Measurements from ENCODE around the gene SPRR4. TPM values are rescaled to one million over a fixed set of nuclear protein-coding genes. Genes with fewer than 3 reads are reported as not detected.

SPRR4 gene
- total RNA-seq = not detected

DNA sequence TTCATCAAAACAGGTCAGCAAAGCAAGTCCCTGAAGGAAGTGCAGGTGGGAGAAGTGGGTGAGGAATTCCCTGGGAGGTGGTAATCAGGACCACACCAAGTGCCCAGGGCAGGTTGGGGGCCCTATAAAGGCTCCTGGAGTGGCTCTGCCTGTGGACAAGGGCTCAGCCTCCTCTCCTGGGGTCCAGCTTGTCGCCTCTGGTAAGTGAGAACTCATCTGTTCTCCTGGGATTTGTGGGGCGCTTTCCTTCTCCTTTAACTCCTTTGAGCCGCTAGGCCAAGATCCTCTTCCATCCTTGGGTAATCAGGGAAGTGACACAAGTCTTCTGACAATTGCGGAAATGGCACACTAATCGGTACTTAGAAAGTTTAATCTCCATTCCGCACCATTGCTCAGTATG is at the start of gene SPRR4:
TSS of gene SPRR4 (plus strand) at position 154 of the 400 bp plus-strand sequence. CDS start 1,243 bp downstream, outside the sequence.
- ATAC-seq = no peak
- Mint-ChIP-seq H3K4me3 (no peak within 1 kb of the TSS), H3K4me1 (ENCODE audit: low read depth) (no peaks in the 10 kb centered on the region), H3K9me3 (no peaks in the 10 kb centered on the region), H3K27me3 (ENCODE audit: low read depth) (peaks cover 7% of the 10 kb centered on the region), H3K36me3 (ENCODE audit: insufficient read depth) (no peaks in the 10 kb centered on the region)
- DNase-seq = no peak

GRCh38 chr1:152924191-152924590 is 46.3 kb upstream of the SPRR4 start:
- Mint-ChIP-seq H3K4me1 (ENCODE audit: low read depth) (no peaks in the 10 kb centered on the region), H3K36me3 (ENCODE audit: insufficient read depth) (no peaks in the 10 kb centered on the region), H3K27me3 (ENCODE audit: low read depth) (peaks cover 8% of the 10 kb centered on the region), H3K9me3 (no peaks in the 10 kb centered on the region), H3K4me3 (no peak overlapping the region)
- no peak for ATAC-seq
- DNase-seq = no peak

DNA sequence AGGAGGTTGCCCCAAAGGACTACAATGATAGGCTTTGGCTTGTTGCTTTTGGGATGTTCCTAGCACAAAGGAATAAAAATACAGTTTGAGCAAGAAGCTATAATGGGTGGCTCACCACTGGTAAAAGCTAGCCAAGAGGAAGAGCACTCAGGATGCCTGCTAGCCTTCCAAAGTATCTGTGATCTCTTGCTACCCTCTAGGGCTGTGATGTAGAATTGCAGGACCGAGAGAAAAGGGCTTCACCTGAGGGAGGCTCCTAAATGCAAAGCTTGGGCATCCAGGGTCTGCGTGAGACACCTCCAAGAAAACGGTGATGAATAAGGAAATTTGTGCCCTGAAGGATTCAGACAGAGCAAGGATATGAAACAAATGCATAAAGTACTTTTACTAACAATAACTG is 44.4 kb upstream of the SPRR4 start:
- ATAC-seq = no peak
- H3K4me1 Mint-ChIP-seq (ENCODE audit: low read depth) = no peaks in the 10 kb centered on the region
- H3K27me3 Mint-ChIP-seq (ENCODE audit: low read depth) = peaks cover 8% of the 10 kb centered on the region
- H3K4me3 Mint-ChIP-seq = no peak overlapping the region
- DNase-seq = no peak
- no peaks in the 10 kb centered on the region for H3K9me3 Mint-ChIP-seq
- no peaks in the 10 kb centered on the region for H3K36me3 Mint-ChIP-seq (ENCODE audit: insufficient read depth)

DNA sequence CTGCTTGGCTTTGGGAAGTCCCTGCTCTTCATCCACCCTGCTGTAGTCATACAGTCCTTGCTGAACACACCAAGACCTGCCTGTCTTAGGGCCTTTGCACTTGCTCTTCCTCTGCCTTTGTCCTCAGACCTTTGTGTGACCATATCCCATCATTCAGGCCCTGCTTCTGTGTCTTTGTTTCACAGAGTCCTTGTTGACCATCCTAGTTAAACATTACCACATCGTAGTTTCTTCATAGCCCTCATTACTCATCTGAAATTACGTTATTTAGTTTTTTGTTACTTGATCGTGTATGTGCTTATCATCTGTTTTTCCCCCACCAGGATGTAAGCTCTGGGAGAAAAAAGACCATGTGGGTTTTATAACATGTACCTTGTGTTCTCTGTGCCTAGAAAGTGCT is 41.8 kb upstream of the SPRR4 start:
- no peaks in the 10 kb centered on the region for H3K36me3 Mint-ChIP-seq (ENCODE audit: insufficient read depth)
- H3K27me3 Mint-ChIP-seq (ENCODE audit: low read depth) = peaks cover 6% of the 10 kb centered on the region
- ATAC-seq (no peak), DNase-seq (no peak)
- H3K4me3 Mint-ChIP-seq = no peak overlapping the region
- no peaks in the 10 kb centered on the region for H3K4me1 Mint-ChIP-seq (ENCODE audit: low read depth)
- H3K9me3 Mint-ChIP-seq = no peaks in the 10 kb centered on the region

DNA sequence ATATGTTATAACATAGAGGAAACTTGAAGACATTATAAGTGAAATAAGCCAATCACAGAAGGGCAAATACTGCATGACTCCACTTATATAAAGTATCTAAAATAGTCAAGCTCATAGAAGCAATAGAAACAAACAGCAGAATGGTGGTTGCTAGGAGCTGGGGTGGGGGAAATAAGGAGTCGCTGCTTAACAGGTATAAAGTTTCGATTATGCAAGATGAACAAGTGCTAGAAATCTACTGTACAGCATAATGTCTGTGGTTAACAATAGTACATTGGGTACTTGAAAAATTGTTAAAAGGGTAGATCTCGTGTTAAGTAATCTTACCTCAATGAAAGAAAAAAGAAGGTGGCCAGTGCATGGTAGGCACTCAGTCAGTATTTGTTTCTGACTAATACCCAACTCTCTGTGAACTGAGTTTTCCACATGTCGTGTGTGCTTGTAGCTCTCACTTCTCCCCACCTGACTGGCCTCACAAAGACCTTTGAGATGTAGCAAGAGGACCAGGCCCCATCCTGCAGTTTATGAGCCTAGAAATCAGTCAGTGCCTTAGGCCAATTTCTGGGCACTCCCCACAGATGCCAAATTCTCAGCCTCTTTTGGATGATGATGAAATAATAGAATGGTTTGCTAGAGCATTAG is 38.2 kb upstream of the SPRR4 start:
- Mint-ChIP-seq H3K4me3 (no peak overlapping the region), H3K27me3 (ENCODE audit: low read depth) (peaks cover 3% of the 10 kb centered on the region), H3K4me1 (ENCODE audit: low read depth) (no peaks in the 10 kb centered on the region), H3K9me3 (no peaks in the 10 kb centered on the region), H3K36me3 (ENCODE audit: insufficient read depth) (no peaks in the 10 kb centered on the region)
- DNase-seq (no peak), ATAC-seq (no peak)

DNA sequence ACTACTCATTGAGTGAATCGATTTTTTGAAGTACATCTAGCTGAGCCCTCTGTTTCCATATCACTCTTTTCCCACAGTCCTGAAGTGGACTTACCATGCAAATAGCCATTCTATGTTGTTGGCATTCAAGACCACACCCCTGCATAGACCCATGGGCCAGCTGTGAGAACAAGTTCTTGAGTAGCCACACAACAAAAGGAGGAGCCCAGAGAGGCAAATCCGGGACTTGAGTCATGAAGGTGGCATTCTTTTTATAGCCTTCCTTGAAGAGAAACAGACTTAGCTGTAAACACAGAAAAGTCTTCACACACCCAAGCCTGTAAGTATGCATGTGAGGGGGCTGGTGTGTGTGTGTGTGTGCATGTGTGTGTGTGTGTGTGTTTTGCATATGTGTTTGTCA is 37.3 kb upstream of the SPRR4 start:
- H3K9me3 Mint-ChIP-seq = no peaks in the 10 kb centered on the region
- DNase-seq = no peak
- no peaks in the 10 kb centered on the region for H3K36me3 Mint-ChIP-seq (ENCODE audit: insufficient read depth)
- H3K4me1 Mint-ChIP-seq (ENCODE audit: low read depth) = no peaks in the 10 kb centered on the region
- H3K27me3 Mint-ChIP-seq (ENCODE audit: low read depth) = peaks cover 3% of the 10 kb centered on the region
- no peak for ATAC-seq
- H3K4me3 Mint-ChIP-seq = no peak overlapping the region

DNA sequence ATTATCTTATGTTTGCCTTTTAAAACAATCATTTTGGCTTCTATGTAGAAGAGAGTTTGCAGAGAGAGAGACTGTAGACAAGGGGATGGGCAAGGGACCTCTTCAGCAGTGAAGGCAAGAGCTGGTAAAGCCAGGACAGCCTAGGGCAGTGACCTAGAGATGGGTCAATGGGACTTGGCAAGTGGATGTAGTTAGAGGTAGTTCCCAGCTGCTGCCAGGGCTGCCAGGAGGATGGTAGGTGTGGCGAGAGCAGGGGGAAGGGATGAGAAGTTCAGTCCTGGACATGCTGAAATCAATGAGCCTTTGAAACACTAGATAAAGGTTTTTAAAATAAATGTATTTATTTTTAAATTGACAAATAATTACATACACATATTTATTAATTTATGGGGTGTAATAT is 29.8 kb upstream of the SPRR4 start:
- H3K4me1 Mint-ChIP-seq (ENCODE audit: low read depth) = no peaks in the 10 kb centered on the region
- DNase-seq (no peak), ATAC-seq (no peak)
- H3K27me3 Mint-ChIP-seq (ENCODE audit: low read depth) = peaks cover 9% of the 10 kb centered on the region
- H3K36me3 Mint-ChIP-seq (ENCODE audit: insufficient read depth) = no peaks in the 10 kb centered on the region
- H3K9me3 Mint-ChIP-seq = no peaks in the 10 kb centered on the region
- H3K4me3 Mint-ChIP-seq = no peak overlapping the region

- Mint-ChIP-seq H3K4me3 (no peak overlapping the region), H3K4me1 (ENCODE audit: low read depth) (no peaks in the 10 kb centered on the region), H3K27me3 (ENCODE audit: low read depth) (peaks cover 9% of the 10 kb centered on the region), H3K9me3 (no peaks in the 10 kb centered on the region), H3K36me3 (ENCODE audit: insufficient read depth) (no peaks in the 10 kb centered on the region)
- DNase-seq (no peak), ATAC-seq (no peak)
These were observed 29.3 kb upstream of the SPRR4 start for GRCh38 chr1:152941037-152941711.

DNA sequence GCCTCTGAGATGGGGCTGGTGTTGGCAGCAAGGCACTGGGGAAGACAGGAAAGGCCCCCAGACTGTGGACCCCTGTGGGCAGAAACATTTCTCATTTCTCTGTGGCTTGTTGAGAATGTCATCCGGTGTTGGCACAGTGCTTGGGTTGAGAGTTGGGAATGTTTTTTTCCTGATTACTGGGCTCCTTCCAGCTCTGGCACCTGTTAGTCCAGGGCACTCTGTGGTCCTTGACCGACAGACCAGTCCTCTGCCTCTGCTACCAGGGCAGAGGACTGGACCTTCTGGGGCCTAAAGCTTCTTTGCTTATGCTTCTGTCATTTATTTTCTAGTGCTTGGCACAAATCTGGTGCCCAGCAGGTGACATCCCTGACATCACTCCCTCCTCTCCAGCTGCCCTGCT is 28.3 kb upstream of the SPRR4 start:
- Mint-ChIP-seq H3K4me3 (no peak overlapping the region), H3K36me3 (ENCODE audit: insufficient read depth) (no peaks in the 10 kb centered on the region), H3K27me3 (ENCODE audit: low read depth) (peaks cover 9% of the 10 kb centered on the region), H3K4me1 (ENCODE audit: low read depth) (no peaks in the 10 kb centered on the region), H3K9me3 (no peaks in the 10 kb centered on the region)
- ATAC-seq (no peak), DNase-seq (no peak)

DNA sequence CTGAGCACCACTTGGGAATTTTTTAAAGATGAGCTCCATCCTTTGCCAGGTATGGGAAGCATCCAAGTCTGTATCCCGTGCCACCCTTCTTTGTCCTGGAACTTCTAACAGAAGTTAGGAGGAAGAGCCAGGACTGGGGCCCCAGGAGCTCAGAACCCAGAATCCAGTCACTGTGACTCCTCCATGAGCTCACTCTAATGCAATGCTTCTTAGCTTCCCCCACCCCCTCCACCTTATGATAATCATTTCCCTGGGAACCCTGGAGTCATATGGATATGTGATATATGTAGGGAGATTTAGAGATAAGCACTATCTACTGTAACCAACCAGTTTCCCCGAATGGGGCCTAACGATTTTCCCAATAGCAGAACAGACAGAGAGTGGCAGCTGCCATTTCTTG is 24.2 kb upstream of the SPRR4 start:
- H3K9me3 Mint-ChIP-seq = no peaks in the 10 kb centered on the region
- no peak overlapping the region for H3K4me3 Mint-ChIP-seq
- H3K27me3 Mint-ChIP-seq (ENCODE audit: low read depth) = peaks cover 9% of the 10 kb centered on the region
- H3K36me3 Mint-ChIP-seq (ENCODE audit: insufficient read depth) = no peaks in the 10 kb centered on the region
- no peak for ATAC-seq
- H3K4me1 Mint-ChIP-seq (ENCODE audit: low read depth) = no peaks in the 10 kb centered on the region
- DNase-seq = no peak

DNA sequence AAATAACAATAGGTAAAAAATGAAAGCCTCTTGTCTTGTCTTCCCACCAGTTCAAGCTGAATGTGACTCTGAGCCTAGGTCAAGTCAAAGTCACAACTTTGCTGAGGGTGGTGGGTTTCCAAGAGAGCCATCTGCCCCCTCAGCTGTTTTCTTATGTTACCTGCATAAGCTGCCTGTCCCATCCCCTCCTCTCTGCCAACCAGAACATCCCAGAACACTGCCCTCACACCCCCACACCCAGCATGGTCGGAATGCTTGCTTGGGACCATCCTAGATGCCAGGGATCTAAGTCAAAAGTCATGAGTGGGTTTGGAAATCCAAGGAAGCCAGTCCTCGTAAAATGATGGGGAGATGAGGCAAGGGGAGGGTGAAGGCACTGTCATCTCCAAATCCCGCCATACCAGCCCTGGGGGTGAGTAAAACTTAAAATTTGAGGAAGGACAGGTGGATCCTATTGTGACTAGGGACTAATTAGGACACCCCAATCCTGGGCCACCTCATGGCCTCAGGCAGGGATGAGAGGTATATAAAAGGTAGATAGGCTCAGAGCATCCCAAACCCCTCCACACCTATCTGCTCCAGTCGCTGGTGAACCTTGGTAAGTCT is 23.7 kb upstream of the SPRR4 start, which contains the start of gene SPRR5:
TSS of gene SPRR5 (plus strand) at position 556 of the 606 bp plus-strand sequence. CDS start 1,349 bp downstream, outside the sequence.
- DNase-seq = no peak
- H3K4me1 Mint-ChIP-seq (ENCODE audit: low read depth) = no peaks in the 10 kb centered on the region
- no peaks in the 10 kb centered on the region for H3K36me3 Mint-ChIP-seq (ENCODE audit: insufficient read depth)
- H3K4me3 Mint-ChIP-seq = no peak within 1 kb of the TSS
- ATAC-seq = no peak
- H3K27me3 Mint-ChIP-seq (ENCODE audit: low read depth) = peaks cover 9% of the 10 kb centered on the region
- no peaks in the 10 kb centered on the region for H3K9me3 Mint-ChIP-seq

- no peaks in the 10 kb centered on the region for H3K4me1 Mint-ChIP-seq (ENCODE audit: low read depth)
- DNase-seq (no peak), ATAC-seq (no peak)
- peaks cover 11% of the 10 kb centered on the region for H3K27me3 Mint-ChIP-seq (ENCODE audit: low read depth)
- H3K36me3 Mint-ChIP-seq (ENCODE audit: insufficient read depth) = no peaks in the 10 kb centered on the region
- no peaks in the 10 kb centered on the region for H3K9me3 Mint-ChIP-seq
- H3K4me3 Mint-ChIP-seq = no peak overlapping the region
These were observed 18.7 kb upstream of the SPRR4 start for GRCh38 chr1:152951711-152952110.

GRCh38 chr1:152953761-152954160 is 16.7 kb upstream of the SPRR4 start:
- ATAC-seq = no peak
- no peak for DNase-seq
- Mint-ChIP-seq H3K4me3 (no peak overlapping the region), H3K4me1 (ENCODE audit: low read depth) (no peaks in the 10 kb centered on the region), H3K36me3 (ENCODE audit: insufficient read depth) (no peaks in the 10 kb centered on the region), H3K9me3 (no peaks in the 10 kb centered on the region), H3K27me3 (ENCODE audit: low read depth) (peaks cover 12% of the 10 kb centered on the region)

DNA sequence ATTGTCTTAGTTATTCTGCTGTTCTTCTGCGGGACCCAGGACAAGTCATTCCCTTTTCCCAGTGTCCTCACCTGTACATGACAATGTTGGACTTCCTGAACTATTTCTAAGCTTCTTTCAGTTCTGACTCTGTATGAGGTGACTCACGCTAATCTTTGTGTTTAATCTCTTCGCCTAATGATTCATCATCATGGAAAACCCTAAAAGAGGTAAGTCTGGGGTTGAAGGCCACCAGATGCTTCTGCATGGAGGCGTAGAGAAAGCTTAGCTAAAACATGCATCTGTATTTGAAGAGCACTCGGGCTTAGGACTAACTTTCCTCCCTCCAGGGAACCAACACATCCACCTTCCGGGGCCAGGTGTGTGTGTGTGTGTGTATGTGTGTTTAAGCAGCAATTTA is 16.0 kb upstream of the SPRR4 start:
- DNase-seq = no peak
- no peak for ATAC-seq
- H3K36me3 Mint-ChIP-seq (ENCODE audit: insufficient read depth) = no peaks in the 10 kb centered on the region
- H3K4me1 Mint-ChIP-seq (ENCODE audit: low read depth) = no peaks in the 10 kb centered on the region
- peaks cover 12% of the 10 kb centered on the region for H3K27me3 Mint-ChIP-seq (ENCODE audit: low read depth)
- no peak overlapping the region for H3K4me3 Mint-ChIP-seq
- H3K9me3 Mint-ChIP-seq = no peaks in the 10 kb centered on the region

DNA sequence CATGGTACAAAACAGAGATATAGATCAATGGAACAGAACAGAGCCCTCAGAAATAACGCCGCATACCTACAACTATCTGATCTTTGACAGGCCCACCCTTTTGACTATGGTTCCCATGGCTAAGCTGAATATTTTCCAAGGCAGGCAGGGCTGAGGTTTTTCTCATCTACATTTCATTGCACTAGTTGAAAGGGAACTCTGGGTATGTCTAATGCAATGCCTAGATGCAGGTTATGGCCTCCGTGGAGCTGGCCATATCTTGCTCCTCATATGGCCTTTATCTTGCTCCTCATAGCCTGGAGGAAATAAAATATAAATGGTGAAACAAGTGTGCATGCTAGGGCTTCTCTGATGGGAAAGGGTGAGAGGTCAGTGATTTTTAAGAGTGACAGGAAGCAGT is 12.9 kb upstream of the SPRR4 start:
- Mint-ChIP-seq H3K27me3 (ENCODE audit: low read depth) (peaks cover 8% of the 10 kb centered on the region), H3K4me3 (no peak overlapping the region), H3K4me1 (ENCODE audit: low read depth) (no peaks in the 10 kb centered on the region), H3K9me3 (no peaks in the 10 kb centered on the region), H3K36me3 (ENCODE audit: insufficient read depth) (no peaks in the 10 kb centered on the region)
- ATAC-seq (no peak), DNase-seq (no peak)

All from activated T-cell treated with anti-CD3 and anti-CD28 coated beads, Interleukin-2, amount 50 U/mL, for 4 hours (primary cell).